H9 (cell line): ENCODE data around the gene PRLHR. TPM values are rescaled to one million over a fixed set of nuclear protein-coding genes. Genes with fewer than 3 reads are reported as not detected.
A peak's percentile ranks its signal among the peaks of the same experiment; 100 is the strongest.

ENCODE experiments used
- DNase-seq: peaks from one replicate; pipeline ENCODE4 v3.0.0-alpha.2; 2017
- H2AFZ ChIP-seq: one replicate; pipeline ENCODE4 v1.6.1; 2013; ENCODE audit warnings: mild to moderate bottlenecking, low read length, control low read depth, moderate library complexity
- H2AK5ac ChIP-seq: 2 replicates; pipeline ENCODE4 v1.6.1; 2013; ENCODE audit warnings: low read length, control low read depth, mixed read lengths; ENCODE audit not compliant: insufficient read length
- H2BK120ac ChIP-seq: one replicate; pipeline ENCODE4 v1.6.1; 2013; ENCODE audit warnings: low read depth, mild to moderate bottlenecking, low read length, control low read depth, inconsistent platforms; ENCODE audit not compliant: poor library complexity, severe bottlenecking
- H2BK12ac ChIP-seq: 2 replicates; pipeline ENCODE4 v1.6.1; 2013; ENCODE audit warnings: low read length, control low read depth, mixed read lengths, low read depth; ENCODE audit not compliant: insufficient read length
- H2BK15ac ChIP-seq: 2 replicates; pipeline ENCODE4 v1.6.1; 2013; ENCODE audit warnings: low read depth, low read length, control low read depth
- H2BK20ac ChIP-seq: one replicate; pipeline ENCODE4 v1.6.1; 2013; ENCODE audit warnings: low read depth, mild to moderate bottlenecking, low read length, control low read depth, inconsistent platforms; ENCODE audit not compliant: poor library complexity, severe bottlenecking
- H2BK5ac ChIP-seq: 2 replicates; pipeline ENCODE4 v1.6.1; 2013; ENCODE audit warnings: low read length, control low read depth, mixed read lengths; ENCODE audit not compliant: insufficient read length
- H3K14ac ChIP-seq: 2 replicates; pipeline ENCODE4 v1.6.1; 2013; ENCODE audit warnings: low read length, control low read depth; ENCODE audit not compliant: insufficient read depth
- H3K18ac ChIP-seq: 2 replicates; pipeline ENCODE4 v1.6.1; 2013; ENCODE audit warnings: low read depth, mild to moderate bottlenecking, mixed read lengths, low read length, control low read depth; ENCODE audit not compliant: insufficient read length
- H3K23ac ChIP-seq: 2 replicates; pipeline ENCODE4 v1.6.1; 2013; ENCODE audit warnings: low read length, control low read depth, mixed read lengths, low read depth; ENCODE audit not compliant: insufficient read length
- H3K23me2 ChIP-seq: 2 replicates; pipeline ENCODE4 v1.6.1; 2013; ENCODE audit warnings: low read depth, mild to moderate bottlenecking, mixed read lengths, low read length, control low read depth; ENCODE audit not compliant: insufficient read length, poor library complexity, severe bottlenecking
- H3K27ac ChIP-seq: 2 replicates; pipeline ENCODE4 v1.5.1; 2013; ENCODE audit warnings: low read length, control low read depth, mixed read lengths, low read depth; ENCODE audit not compliant: insufficient read length
- H3K27me3 ChIP-seq: 2 replicates; pipeline ENCODE4 v1.6.1; 2013; ENCODE audit warnings: low read length, control low read depth, inconsistent platforms; ENCODE audit not compliant: insufficient read depth
- H3K4ac ChIP-seq: 2 replicates; pipeline ENCODE4 v1.6.1; 2013; ENCODE audit warnings: low read depth, mild to moderate bottlenecking, control low read depth, inconsistent platforms, low read length, moderate library complexity
- H3K4me1 ChIP-seq: 2 replicates; pipeline ENCODE4 v1.6.1; 2013; ENCODE audit warnings: low read length, control low read depth, inconsistent platforms; ENCODE audit not compliant: insufficient read depth
- H3K4me2 ChIP-seq: 2 replicates; pipeline ENCODE4 v1.6.1; 2013; ENCODE audit warnings: low read length, control low read depth, mixed read lengths; ENCODE audit not compliant: insufficient read length, insufficient read depth
- H3K56ac ChIP-seq: 2 replicates; pipeline ENCODE4 v1.6.1; 2013; ENCODE audit warnings: low read depth, mild to moderate bottlenecking, mixed read lengths, low read length, control low read depth; ENCODE audit not compliant: insufficient read length
- H3K79me1 ChIP-seq: 2 replicates; pipeline ENCODE4 v1.6.1; 2013; ENCODE audit warnings: low read depth, mild to moderate bottlenecking, moderate library complexity, low read length, control low read depth, inconsistent platforms; ENCODE audit not compliant: insufficient read depth, poor library complexity, severe bottlenecking
- H3K79me2 ChIP-seq: 2 replicates; pipeline ENCODE4 v1.6.1; 2013; ENCODE audit warnings: low read length, control low read depth, inconsistent platforms; ENCODE audit not compliant: insufficient read depth
- H3K9ac ChIP-seq: 2 replicates; pipeline ENCODE4 v1.6.1; 2013; ENCODE audit warnings: low read length, control low read depth, mixed read lengths; ENCODE audit not compliant: insufficient read length; ENCODE audit errors: extremely low read depth
- H3K9me3 ChIP-seq: one replicate; pipeline ENCODE4 v1.6.1; 2013; ENCODE audit warnings: low read depth, low read length, inconsistent platforms; ENCODE audit not compliant: control insufficient read depth
- H3T11ph ChIP-seq: one replicate; pipeline ENCODE4 v1.6.1; 2013; ENCODE audit warnings: mild to moderate bottlenecking, low read length, control low read depth, inconsistent platforms
- H4K20me1 ChIP-seq: one replicate; pipeline ENCODE4 v1.6.1; 2013; ENCODE audit not compliant: control insufficient read depth, insufficient read length, insufficient read depth
- H4K5ac ChIP-seq: 2 replicates; pipeline ENCODE4 v1.6.1; 2013; ENCODE audit warnings: low read depth, mild to moderate bottlenecking, mixed read lengths, low read length, control low read depth; ENCODE audit not compliant: insufficient read length
- H4K8ac ChIP-seq: replicated peaks from 2 replicates; pipeline ENCODE4 v1.6.1; 2013; ENCODE audit warnings: low read length, control low read depth, mixed read lengths, low read depth; ENCODE audit not compliant: insufficient read length
- H4K91ac ChIP-seq: 2 replicates; pipeline ENCODE4 v1.6.1; 2013; ENCODE audit warnings: low read depth, mild to moderate bottlenecking, moderate library complexity, mixed read lengths, low read length, control low read depth; ENCODE audit not compliant: insufficient read length
- H3K27ac Mint-ChIP-seq, 3 experiments: 2 replicates in 2 of 3; 3 replicates in 1 of 3; pipeline ENCODE4 v1.8.0; 2020 to 2021; ENCODE audit warnings: mixed read lengths in 3 of 3, mild to moderate bottlenecking in 1 of 3, moderate library complexity in 1 of 3
- H3K27me3 Mint-ChIP-seq: 2 replicates; pipeline ENCODE4 v1.8.0; 2021; ENCODE audit warnings: low read depth, mild to moderate bottlenecking, moderate library complexity, mixed read lengths
- H3K36me3 Mint-ChIP-seq, 3 experiments: 2 replicates in 2 of 3; 3 replicates in 1 of 3; pipeline ENCODE4 v1.8.0; 2020 to 2021; ENCODE audit warnings: low read depth in 3 of 3, mixed read lengths in 3 of 3; ENCODE audit not compliant: insufficient read depth in 1 of 3
- H3K4me1 Mint-ChIP-seq, 2 experiments: 2 replicates each; pipeline ENCODE4 v1.8.0; 2020; ENCODE audit warnings: mixed read lengths in 2 of 2
- H3K4me3 Mint-ChIP-seq, 2 experiments: 2 replicates in 1 of 2; 3 replicates in 1 of 2; pipeline ENCODE4 v1.8.0; 2020 to 2021; ENCODE audit warnings: mild to moderate bottlenecking in 2 of 2, mixed read lengths in 2 of 2, moderate library complexity in 1 of 2
- H3K9me3 Mint-ChIP-seq, 2 experiments: 2 replicates in 1 of 2; 3 replicates in 1 of 2; pipeline ENCODE4 v1.8.0; 2020; ENCODE audit warnings: mild to moderate bottlenecking in 2 of 2, mixed read lengths in 2 of 2, moderate library complexity in 1 of 2
- CTCF ChIP-seq: fragments of 200-600 bp; sonication (generic); conservative IDR thresholded peaks from 3 replicates; pipeline ENCODE4 v1.8.0; 2021; ENCODE audit warnings: antibody characterized with exemption, mild to moderate bottlenecking
- WGBS: extraction: QIAGEN DNeasy Blood & Tissue Kit; methylation state at CpG from one replicate; pipeline ENCODE4 v1.1.7; 2013; ENCODE audit warnings: missing lambda C conversion rate, low lambda C conversion rate, mixed read lengths; ENCODE audit not compliant: insufficient read length; ENCODE audit errors: extremely low coverage; 5-methylcytosine and 5-hydroxymethylcytosine counted together
- total RNA-seq: library from RNA; stranded (reverse); gene quantifications from 2 replicates; pipeline ENCODE4 v1.2.1, GENCODE V29; 2021

The PRLHR gene
- total RNA-seq, 1 experiment from 2014 or later, result not detected

GRCh38 chr10:118545381-118545780 is 50.1 kb downstream of the PRLHR start:
- no peak overlapping the region for H3K14ac ChIP-seq
- H3K9ac ChIP-seq, result no peak overlapping the region
- Mint-ChIP-seq H3K9me3 (no peaks in the 10 kb centered on the region), H3K4me1 (peaks cover 0 to 2% of the 10 kb centered on the region in 2 experiments; a peak in 1 of 4 replicates), H3K27me3 (peaks cover 12% of the 10 kb centered on the region), H3K36me3 (no peaks in the 10 kb centered on the region; a peak in 1 of 7 replicates), H3K4me3 (no peak overlapping the region; a peak in 1 of 5 replicates), H3K27ac (peak overlapping the region in 1 of 3 experiments; percentile 71; a peak in 1 of 7 replicates)
- H3K23me2 ChIP-seq, result no peaks in the 10 kb centered on the region
- H4K8ac ChIP-seq, result no peak overlapping the region
- H2BK5ac ChIP-seq, result no peak overlapping the region
- no peak overlapping the region for H3T11ph ChIP-seq
- no peak overlapping the region for H3K27ac ChIP-seq
- no peak overlapping the region for H4K91ac ChIP-seq
- H3K4me1 ChIP-seq, result no peaks in the 10 kb centered on the region
- no peak overlapping the region for H3K4ac ChIP-seq
- no peak overlapping the region for H2BK12ac ChIP-seq
- no peaks in the 10 kb centered on the region for H4K20me1 ChIP-seq
- no peak overlapping the region for H2BK120ac ChIP-seq
- no peaks in the 10 kb centered on the region for H3K27me3 ChIP-seq
- WGBS, result no CpG with 5 or more reads among the region's 1 CpG
- H3K18ac ChIP-seq, result no peak overlapping the region
- H2BK20ac ChIP-seq, result no peak overlapping the region
- no peak overlapping the region for H2BK15ac ChIP-seq
- no peaks in the 10 kb centered on the region for H3K79me1 ChIP-seq
- no peak overlapping the region for H3K56ac ChIP-seq
- no peaks in the 10 kb centered on the region for H3K9me3 ChIP-seq
- no peak overlapping the region for H3K4me2 ChIP-seq
- no peak for DNase-seq
- no peak for TF ChIP-seq CTCF
- no peak overlapping the region for H2AK5ac ChIP-seq
- no peak overlapping the region for H3K23ac ChIP-seq
- H2AFZ ChIP-seq, result no peak overlapping the region
- no peak overlapping the region for H4K5ac ChIP-seq
- no peaks in the 10 kb centered on the region for H3K79me2 ChIP-seq
